Tibial nerve (tissue), 4 donors: ENCODE results near the gene CTNNA3.

Experiments used
- CTCF ChIP-seq, 5 experiments: fragments of 200-600 bp in 3 of 5; fragments of 450-650 bp in 2 of 5; sonication (generic) in 3 of 5; IDR thresholded peaks; one replicate each; pipeline ENCODE4 v1.5.1; 2016 to 2019; ENCODE audit warnings: antibody characterized with exemption in 5 of 5, mild to moderate bottlenecking in 3 of 5, moderate library complexity in 2 of 5
- EP300 ChIP-seq, 2 donors: sonication (generic); formaldehyde crosslinking; IDR thresholded peaks; one replicate each; pipeline ENCODE4 v1.6.1; 2017; ENCODE audit warnings: antibody characterized with exemption in 2 of 2, mild to moderate bottlenecking in 1 of 2
- POLR2A ChIP-seq, 2 donors: fragments of 450-650 bp; IDR thresholded peaks; one replicate each; pipeline ENCODE4 v1.6.1; 2017; ENCODE audit warnings: antibody characterized with exemption in 2 of 2, mild to moderate bottlenecking in 2 of 2, moderate library complexity in 2 of 2

GRCh38 chr10:67622984-67623383, 73.0 kb downstream of the CTNNA3 start:
- TF ChIP-seq CTCF (IDR thresholded peaks at IDR 0.05) (no peak), EP300 (IDR thresholded peaks at IDR 0.05) (no peak), POLR2A (IDR thresholded peaks at IDR 0.05) (no peak)
